HL-60/S4 treated with retinoic acid at 250 ng/mL for 4 days and 3 days (cell line): Measurements from ENCODE around the gene KCTD21.
"Not testable (repeated sequence)": the region's sequence is repeated elsewhere in the genome, so short reads cannot be mapped to it uniquely, and the experiment has no call there.

Experiments used
- in situ Hi-C: fragments of 300-500 bp; cut with MboI; formaldehyde crosslinking; loops from 2 replicates; pipeline ENCODE4 v1.7.0; 2022; ENCODE audit warnings: low sequenced_read_pairs

KCTD21 gene, protein sequence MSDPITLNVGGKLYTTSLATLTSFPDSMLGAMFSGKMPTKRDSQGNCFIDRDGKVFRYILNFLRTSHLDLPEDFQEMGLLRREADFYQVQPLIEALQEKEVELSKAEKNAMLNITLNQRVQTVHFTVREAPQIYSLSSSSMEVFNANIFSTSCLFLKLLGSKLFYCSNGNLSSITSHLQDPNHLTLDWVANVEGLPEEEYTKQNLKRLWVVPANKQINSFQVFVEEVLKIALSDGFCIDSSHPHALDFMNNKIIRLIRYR

DNA sequence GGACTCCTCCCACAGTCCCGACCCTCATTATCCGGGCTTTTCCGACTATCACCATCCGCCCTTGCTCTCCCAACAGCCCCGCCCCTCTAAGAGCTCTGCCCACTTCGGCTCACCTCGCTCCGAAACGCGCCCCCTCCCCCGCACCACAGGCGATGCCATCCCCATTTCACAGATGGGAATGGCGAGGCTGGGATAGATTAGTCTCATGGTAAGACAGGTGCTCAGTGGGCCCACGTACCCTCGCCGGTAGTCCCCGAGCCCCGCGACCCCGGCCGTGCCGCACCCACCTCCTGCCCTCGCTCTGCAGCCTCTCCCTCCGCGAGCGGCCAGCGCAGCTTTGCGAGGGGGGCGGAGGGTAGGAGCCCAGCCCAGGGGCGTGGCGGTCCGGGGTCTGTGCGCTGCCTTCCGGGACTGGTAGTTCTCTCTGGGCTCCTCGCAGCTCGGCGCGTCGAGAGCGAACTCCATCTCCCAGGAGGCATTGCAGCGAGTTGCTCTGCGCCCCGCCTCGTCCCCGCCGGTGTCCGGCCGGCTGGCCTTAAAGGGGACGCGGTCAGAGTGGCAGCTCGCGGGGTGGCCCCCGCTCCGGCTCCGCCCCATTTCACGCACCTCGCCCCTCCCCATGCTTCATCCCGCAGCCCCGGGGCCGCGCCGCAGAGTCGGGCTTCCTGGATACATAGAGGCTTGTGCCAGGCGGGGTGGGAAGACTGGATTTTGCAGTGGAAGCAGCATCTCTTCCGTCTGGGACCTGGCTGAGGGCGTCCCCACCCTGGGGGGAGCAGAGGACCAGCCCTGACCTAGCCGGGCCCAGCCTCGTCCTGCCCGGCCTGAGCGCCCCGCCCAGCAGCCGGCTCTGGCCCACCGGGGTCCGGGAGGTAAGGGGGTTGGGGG lies at the start of gene KCTD21, which contains the start of gene USP35:
Gene KCTD21 (minus strand): TSS at position 341 of the 888 bp plus-strand sequence. CDS start 14,072 bp downstream, outside the sequence.
Gene USP35 (plus strand): TSS at position 634 of the 888 bp plus-strand sequence. CDS start 7,327 bp downstream, outside the sequence.
- in situ Hi-C loops = no loop called here

- in situ Hi-C loops = no loop called here
These were observed 49.0 kb upstream of the KCTD21 start for GRCh38 chr11:78237293-78238046.

- in situ Hi-C loops = no loop called here
These were observed 45.6 kb upstream of the KCTD21 start for GRCh38 chr11:78234006-78234405.

GRCh38 chr11:78233046-78233445 lies 44.6 kb upstream of the KCTD21 start:
- in situ Hi-C loops = not testable (repeated sequence)

DNA sequence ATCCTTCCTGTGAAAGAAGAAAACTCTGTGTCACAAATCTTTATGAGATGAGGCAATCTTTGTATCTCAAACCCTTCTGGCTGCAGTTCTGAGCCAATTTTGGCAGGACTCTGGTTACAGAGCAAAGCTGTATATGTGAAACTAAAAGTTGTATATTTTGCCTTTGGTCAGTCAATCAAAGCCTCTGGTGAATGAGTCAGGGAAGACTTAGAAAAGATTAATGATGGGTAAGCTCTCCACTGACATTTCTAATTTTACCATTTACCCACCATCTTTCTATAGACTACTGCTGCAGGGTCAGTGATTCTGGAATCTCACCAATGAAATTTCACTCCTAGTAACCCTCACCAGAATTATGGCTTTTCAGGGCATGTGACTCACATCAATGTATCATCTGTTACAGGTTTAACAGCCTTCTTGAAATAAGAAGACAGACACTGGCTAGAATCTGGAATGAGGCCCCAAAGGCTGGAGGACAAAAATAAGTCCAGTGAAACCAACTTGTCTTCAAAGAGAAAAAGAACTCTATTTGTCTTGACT lies 43.6 kb upstream of the KCTD21 start:
- in situ Hi-C loops = no loop called here

GRCh38 chr11:78230161-78230877 lies 41.9 kb upstream of the KCTD21 start:
- in situ Hi-C loops = no loop called here

- in situ Hi-C loops = loop anchor here (10.0 kb wide), 1 partner anchor 206 kb away; no protein-coding TSS in a partner anchor
These were observed 40.7 kb upstream of the KCTD21 start for GRCh38 chr11:78229106-78229505.

- in situ Hi-C loops = loop anchor here (10.0 kb wide), 1 partner anchor 206 kb away; no protein-coding TSS in a partner anchor
These were observed 40.0 kb upstream of the KCTD21 start for GRCh38 chr11:78228467-78228866.

DNA sequence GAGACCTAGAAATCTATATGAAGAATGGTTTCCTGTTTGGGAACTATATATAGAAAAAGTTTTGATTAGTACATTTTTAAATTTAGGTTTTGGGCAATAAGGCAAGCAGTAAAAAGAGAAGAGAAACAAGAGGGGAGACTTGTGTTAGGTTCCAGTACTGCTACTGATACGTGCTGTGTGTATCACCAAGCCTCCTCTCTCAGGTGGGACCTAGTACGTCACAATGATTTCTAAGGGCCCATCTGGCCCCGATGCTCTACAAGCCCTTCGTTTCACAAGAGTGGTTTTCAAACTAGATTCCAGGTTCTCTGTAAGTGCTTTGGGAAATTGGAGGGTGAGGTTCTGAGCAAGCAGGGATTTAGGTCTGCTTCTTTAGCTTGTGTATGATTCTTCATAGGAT lies 39.5 kb upstream of the KCTD21 start:
- in situ Hi-C loops = loop anchor here (10.0 kb wide), 1 partner anchor 207 kb away; no protein-coding TSS in a partner anchor

DNA sequence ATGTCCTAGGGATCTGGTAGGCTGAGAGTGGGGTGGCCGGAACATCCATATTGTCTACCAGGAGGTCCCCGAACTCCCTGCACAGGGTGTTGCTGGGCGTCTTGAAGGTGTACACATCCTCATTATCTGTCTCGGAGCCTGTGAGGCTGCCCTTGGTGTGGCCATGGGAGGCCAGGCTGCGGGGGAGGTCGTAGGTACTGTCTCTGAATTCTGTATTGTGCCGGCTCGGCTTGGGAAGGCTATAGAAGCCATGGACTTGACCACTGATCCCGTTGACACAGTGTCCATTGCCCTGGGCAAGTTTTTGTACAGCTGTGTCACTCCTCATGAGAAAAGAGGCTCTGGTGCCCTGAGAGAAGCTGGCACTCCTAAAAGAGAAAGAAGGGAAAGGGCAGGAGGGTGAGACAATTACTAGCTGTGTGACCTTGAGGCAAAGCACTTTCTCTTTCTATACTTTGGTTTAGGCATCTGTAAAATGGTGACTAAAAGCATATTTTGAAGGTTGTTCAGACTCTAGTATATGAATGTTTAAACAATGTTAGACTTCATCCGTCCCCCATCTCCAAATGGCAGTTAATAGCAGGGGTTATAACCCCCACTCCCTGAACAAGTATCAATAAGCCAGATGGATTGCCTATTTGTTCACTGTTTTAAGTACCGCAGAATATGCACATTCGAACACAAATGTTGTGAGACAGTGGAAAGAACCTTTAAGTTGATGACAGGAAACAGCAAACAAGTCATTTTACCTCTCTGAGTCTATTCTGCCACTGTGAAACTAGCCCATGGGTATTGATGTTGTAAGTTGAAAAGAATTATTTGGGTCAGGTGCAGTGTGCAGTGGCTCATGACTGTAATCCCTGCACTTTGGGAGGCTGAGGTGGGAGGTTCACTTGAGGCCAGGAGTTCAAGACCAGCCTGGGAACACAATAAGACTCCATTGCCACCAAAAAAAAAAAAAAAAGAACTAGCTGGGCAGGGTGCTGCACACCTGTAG lies 38.6 kb upstream of the KCTD21 start:
- in situ Hi-C loops = loop anchor here (10.0 kb wide), 1 partner anchor 208 kb away; no protein-coding TSS in a partner anchor

DNA sequence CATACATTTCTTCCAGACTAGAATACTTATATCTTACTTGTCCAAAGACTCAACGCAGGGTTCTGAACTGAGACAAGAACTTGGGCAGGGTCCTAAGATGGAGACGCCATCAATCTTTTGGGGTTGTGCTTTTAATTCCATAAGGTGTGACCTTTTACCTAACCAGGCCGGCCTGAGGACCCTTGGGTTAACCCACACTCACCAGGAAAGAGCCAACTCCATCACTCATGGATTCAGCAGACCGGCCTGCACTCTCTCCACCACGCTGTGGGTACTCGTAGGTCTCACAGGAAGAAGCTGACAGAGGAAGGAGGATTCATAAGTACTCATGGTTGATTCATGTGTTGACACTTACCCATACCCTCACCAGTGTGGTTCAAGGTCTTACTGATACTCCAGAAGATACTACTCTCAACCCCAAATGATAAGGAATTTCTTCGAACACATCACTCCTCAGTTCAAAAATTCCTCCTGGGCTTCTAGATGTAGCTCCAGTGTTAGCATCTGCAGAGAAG lies 36.5 kb upstream of the KCTD21 start:
- in situ Hi-C loops = loop anchor here (10.0 to 25.0 kb wide), 2 partner anchors 210 to 337 kb away; partner anchors contain the start of gene NARS2

- in situ Hi-C loops = loop anchor here (10.0 to 25.0 kb wide), 2 partner anchors 210 to 338 kb away; partner anchors contain the start of gene NARS2
These were observed 36.1 kb upstream of the KCTD21 start for GRCh38 chr11:78224506-78224905.

GRCh38 chr11:78223320-78223954 lies 35.0 kb upstream of the KCTD21 start:
- in situ Hi-C loops = loop anchor here (10.0 to 25.0 kb wide), 2 partner anchors 211 to 339 kb away; partner anchors contain the start of gene NARS2

DNA sequence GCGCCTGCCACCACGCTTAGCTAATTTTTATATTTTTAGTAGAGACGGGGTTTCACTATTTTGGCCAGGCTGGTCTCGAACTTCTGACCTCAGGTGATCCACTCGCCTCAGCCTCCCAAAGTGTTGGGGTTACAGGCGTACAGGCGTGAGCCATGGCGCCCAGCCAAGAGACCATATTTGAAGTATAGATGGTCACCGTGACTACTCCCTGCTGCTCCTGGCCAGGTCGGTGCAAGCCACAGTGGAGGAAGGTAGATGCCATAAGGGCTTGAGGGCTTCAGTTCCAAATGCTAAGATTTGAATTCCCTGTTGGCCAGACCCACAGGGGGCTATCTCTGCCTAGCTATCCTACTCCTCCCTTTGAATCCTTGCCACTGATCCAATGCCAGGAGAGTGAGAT lies 34.3 kb upstream of the KCTD21 start:
- in situ Hi-C loops = loop anchor here (10.0 to 25.0 kb wide), 2 partner anchors 212 to 340 kb away; partner anchors contain the start of gene NARS2

- in situ Hi-C loops = loop anchor here (10.0 to 25.0 kb wide), 2 partner anchors 213 to 341 kb away; partner anchors contain the start of gene NARS2
These were observed 33.2 kb upstream of the KCTD21 start for GRCh38 chr11:78221396-78222315.
